GM19452 (cell line): ENCODE measurements around the gene FAM240B.

Experiments
- ATAC-seq: cut with Tn5 transposase; IDR thresholded peaks from one replicate; pipeline ENCODE4 v1.9.1; 2021; ENCODE audit not compliant: unreplicated experiment

The FAM240B gene

DNA sequence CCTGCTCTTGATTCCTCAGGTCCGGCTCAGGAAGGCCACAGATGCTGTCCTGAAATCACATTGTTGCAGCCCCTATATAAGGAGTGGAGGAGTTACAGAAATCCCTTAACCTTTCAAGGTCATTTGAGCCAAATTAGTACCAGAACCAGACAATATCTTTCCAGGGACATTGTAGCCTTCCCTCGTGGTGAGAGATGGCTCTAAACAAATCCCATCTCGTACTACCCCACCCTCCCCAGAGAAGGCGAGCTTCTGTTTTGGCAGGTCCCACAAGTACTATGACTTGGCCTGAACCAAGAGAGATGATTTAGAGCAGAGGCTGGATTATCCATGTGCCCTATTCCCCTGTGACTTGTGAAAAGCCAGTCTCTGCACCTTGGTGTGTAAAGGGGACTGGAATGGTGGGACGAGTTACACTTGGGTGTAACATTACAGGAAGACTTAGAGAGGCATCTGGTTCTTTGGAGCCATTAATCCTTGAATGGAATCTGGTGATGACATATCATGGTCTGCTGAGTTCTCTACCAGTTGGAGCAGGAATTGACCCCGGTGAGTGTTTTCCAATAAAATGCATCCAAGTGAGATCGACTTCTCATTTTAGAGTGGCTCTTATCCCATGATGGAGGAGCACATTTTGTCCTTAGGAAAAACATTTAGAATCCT is at the start of gene FAM240B:
TSS of gene FAM240B (minus strand) at position 51 of the 663 bp plus-strand sequence. CDS start 16,134 bp downstream, outside the sequence.
- ATAC-seq: no peak

GRCh38 chr9:38768351-38768761 is 48.4 kb upstream of the FAM240B start:
- ATAC-seq: no peak

- ATAC-seq: no peak
Observed at GRCh38 chr9:38765101-38765500, 45.2 kb upstream of the FAM240B start.

- no peak for ATAC-seq
Observed at GRCh38 chr9:38761999-38762398, 42.1 kb upstream of the FAM240B start.

GRCh38 chr9:38761339-38761738 is 41.4 kb upstream of the FAM240B start:
- no peak for ATAC-seq

- ATAC-seq: no peak
Observed at GRCh38 chr9:38756702-38757101, 36.8 kb upstream of the FAM240B start.

GRCh38 chr9:38747941-38748340 is 28.0 kb upstream of the FAM240B start:
- no peak for ATAC-seq

DNA sequence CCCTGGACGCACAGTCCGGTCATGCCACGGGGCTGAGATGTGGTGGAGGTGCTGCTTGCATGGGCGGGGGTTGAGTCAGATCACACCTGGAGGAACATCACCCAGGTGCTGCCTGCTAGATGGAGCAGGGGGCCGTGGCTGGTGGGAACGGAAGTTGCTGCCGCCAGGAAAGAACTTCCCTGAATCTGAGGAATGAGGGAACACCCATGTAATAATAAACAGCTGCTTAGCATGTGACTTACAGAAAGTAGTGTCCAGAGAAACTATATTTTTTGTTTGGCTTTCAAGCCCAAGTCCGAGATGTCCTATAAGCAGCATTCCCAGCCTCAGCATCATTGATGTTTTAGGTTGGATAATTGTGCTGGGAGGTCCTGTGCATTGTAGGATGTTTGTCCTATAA is 27.1 kb upstream of the FAM240B start:
- no peak for ATAC-seq

DNA sequence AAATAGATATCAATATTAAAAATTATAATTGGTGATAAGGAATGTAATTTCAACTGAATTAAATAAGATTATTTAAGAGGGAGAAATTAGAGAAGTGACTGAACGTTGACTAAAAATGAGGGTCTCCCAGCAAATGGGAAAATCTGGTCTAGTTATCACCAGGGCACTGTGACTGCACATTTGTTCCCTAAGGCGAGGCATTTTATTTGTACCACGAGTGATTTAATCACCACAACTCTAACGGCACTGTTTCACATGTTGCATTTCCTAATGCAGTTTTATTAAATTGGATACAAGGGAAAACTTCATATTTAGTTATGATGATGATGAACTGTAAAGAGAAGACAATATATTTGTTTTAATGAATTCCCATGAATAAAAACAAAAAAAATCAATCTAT is 26.4 kb upstream of the FAM240B start:
- ATAC-seq: no peak

- ATAC-seq: no peak
Observed at GRCh38 chr9:38744484-38744883, 24.6 kb upstream of the FAM240B start.

- ATAC-seq: no peak
Observed at GRCh38 chr9:38737246-38737645, 17.3 kb upstream of the FAM240B start.

- ATAC-seq: no peak
Observed at GRCh38 chr9:38734831-38735230, 14.9 kb upstream of the FAM240B start.

DNA sequence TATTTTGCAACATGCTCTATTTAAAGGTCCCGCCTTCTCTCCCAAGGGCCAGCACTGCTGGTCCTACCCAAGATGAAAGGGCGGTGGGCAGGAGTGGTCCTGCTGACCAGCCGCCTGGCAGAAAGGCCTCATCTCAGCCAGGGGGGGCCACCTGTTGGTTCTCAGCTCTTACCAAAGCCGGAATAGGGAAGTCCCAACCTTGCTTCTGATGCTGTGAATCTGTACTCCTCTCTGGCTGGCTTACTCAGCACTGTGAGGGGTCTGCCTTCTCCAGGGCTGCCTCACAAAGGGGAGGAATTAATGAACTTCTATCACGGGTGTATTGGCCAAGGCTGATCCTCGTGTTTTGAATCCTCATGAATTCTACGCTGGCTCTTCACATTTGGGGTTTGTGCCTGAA is 13.6 kb upstream of the FAM240B start:
- ATAC-seq: no peak

- no peak for ATAC-seq
Observed at GRCh38 chr9:38732885-38733284, 13.0 kb upstream of the FAM240B start.

- ATAC-seq: no peak
Observed at GRCh38 chr9:38727497-38728001, 7.6 kb upstream of the FAM240B start.

DNA sequence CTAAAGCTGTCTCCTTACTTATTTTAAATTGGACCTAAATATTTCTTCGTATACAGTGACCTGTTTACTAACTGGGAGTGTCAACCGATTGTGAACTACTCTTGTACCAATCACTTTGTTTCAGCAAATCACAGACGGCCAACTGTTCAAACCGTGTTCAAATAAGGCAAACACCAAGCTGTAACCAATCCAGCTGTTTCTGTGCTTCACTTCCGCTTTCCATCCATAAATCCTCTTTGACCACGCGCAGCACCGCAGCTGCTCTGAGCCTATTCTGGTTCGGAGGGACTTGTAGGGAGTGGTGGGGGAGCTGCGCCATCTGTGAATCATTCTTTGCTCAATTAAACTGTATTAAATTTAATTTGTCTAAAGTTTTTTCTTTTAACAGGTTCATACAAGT is 4.8 kb upstream of the FAM240B start:
- ATAC-seq: no peak

- no peak for ATAC-seq
Observed at GRCh38 chr9:38718148-38718547, 1.8 kb downstream of the FAM240B start.

GRCh38 chr9:38715684-38716083 is 4.2 kb downstream of the FAM240B start:
- no peak for ATAC-seq

GRCh38 chr9:38713426-38713825 is 6.5 kb downstream of the FAM240B start:
- no peak for ATAC-seq

GRCh38 chr9:38708759-38709158 is 11.2 kb downstream of the FAM240B start:
- no peak for ATAC-seq

- no peak for ATAC-seq
Observed at GRCh38 chr9:38707885-38708637, 11.9 kb downstream of the FAM240B start.

GRCh38 chr9:38706493-38706892 is 13.4 kb downstream of the FAM240B start:
- no peak for ATAC-seq
